Epithelial cell of umbilical artery (primary cell): ENCODE results near the gene CYP2S1. TPM values are rescaled to one million over a fixed set of nuclear protein-coding genes. Genes with fewer than 3 reads are reported as not detected.

Experiments
- total RNA-seq: library from RNA; depleted of rRNA; stranded (reverse); fragments of >200 nt; gene quantifications from 2 replicates; pipeline ENCODE4 v1.2.3, GENCODE V29; 2014

The CYP2S1 gene, protein sequence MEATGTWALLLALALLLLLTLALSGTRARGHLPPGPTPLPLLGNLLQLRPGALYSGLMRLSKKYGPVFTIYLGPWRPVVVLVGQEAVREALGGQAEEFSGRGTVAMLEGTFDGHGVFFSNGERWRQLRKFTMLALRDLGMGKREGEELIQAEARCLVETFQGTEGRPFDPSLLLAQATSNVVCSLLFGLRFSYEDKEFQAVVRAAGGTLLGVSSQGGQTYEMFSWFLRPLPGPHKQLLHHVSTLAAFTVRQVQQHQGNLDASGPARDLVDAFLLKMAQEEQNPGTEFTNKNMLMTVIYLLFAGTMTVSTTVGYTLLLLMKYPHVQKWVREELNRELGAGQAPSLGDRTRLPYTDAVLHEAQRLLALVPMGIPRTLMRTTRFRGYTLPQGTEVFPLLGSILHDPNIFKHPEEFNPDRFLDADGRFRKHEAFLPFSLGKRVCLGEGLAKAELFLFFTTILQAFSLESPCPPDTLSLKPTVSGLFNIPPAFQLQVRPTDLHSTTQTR
- not detected in 2 replicates for total RNA-seq

DNA sequence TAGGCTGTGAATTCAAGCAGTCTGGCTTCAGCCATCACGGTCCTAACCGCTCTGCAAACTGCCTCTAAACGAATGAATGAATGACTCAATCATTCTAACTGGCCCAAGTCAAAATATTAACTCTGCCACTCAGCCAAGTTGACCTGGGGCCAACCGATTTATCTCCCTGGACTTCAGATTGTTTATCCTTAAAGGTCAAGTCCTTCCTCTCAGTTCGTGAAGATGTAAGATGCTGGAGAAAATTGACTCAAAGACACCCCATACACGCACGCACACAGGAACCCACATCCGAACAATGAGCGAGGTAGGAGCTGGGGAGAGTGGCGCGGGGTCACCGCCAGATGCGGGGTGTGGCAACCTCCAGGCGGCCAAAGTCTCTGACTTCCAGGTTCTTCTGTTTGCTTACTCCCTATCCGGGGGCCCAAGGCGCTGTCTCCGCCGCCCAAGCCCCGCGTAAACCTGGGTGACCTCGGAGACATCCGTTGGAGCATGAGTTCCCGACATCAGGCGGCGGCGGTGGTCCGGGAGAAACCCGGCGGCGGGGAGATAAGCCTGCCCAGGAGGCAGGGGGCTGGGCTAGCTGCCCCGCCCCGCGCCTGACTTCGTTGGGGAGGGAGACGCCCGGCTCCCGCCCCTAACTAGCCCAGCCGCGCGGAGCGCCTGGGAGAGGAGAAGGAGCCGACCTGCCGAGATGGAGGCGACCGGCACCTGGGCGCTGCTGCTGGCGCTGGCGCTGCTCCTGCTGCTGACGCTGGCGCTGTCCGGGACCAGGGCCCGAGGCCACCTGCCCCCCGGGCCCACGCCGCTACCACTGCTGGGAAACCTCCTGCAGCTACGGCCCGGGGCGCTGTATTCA lies at the start of gene CYP2S1:
TSS of gene CYP2S1 (plus strand) at position 646 of the 856 bp plus-strand sequence. CDS start at position 692, 46 bp downstream.

GRCh38 chr19:41218615-41219507 lies 25.8 kb downstream of the CYP2S1 start, which contains the start of gene AXL:
Gene AXL, plus strand, starts transcription at chr19:41219223. Its CDS starts 170 bp downstream, at chr19:41219393.

Other genes starting within 250 kb of the CYP2S1 start
- not detected in 2 replicates for gene CYP2B6, start 201.9 kb upstream of the CYP2S1 start, total RNA-seq
- gene CYP2A13, start 104.8 kb upstream of the CYP2S1 start, total RNA-seq, result not detected in 2 replicates
- gene CYP2F1, start 78.8 kb upstream of the CYP2S1 start, total RNA-seq, result not detected in 2 replicates
- 76.3 and 92.6 TPM in 2 replicates for gene AXL, start 26.0 kb downstream of the CYP2S1 start, total RNA-seq
- gene HNRNPUL1, start 71.2 kb downstream of the CYP2S1 start, total RNA-seq, result 45.9 and 54.9 TPM in 2 replicates
- 5.5 TPM in 2 replicates for gene CCDC97, start 117.0 kb downstream of the CYP2S1 start, total RNA-seq
- gene TGFB1, start 160.7 kb downstream of the CYP2S1 start, total RNA-seq, result 16.4 and 41.6 TPM in 2 replicates
- gene B9D2, start 170.9 kb downstream of the CYP2S1 start, total RNA-seq, result 8.8 and 10.1 TPM in 2 replicates
- gene TMEM91, start 183.3 kb downstream of the CYP2S1 start, total RNA-seq, result 5.3 and 8.4 TPM in 2 replicates
- gene EXOSC5, start 204.1 kb downstream of the CYP2S1 start, total RNA-seq, result 20.7 and 25.7 TPM in 2 replicates
- gene BCKDHA, start 204.6 kb downstream of the CYP2S1 start, total RNA-seq, result 37.8 and 56.5 TPM in 2 replicates
- 2.6 and 4.4 TPM in 2 replicates for gene B3GNT8, start 234.2 kb downstream of the CYP2S1 start, total RNA-seq
- gene DMAC2, start 246.7 kb downstream of the CYP2S1 start, total RNA-seq, result 45.9 and 59.8 TPM in 2 replicates
- not detected in 2 replicates for gene ERICH4, start 249.9 kb downstream of the CYP2S1 start, total RNA-seq